Lung (tissue), 12 donors: ENCODE results near the gene HS3ST4. TPM values are rescaled to one million over a fixed set of nuclear protein-coding genes. Genes with fewer than 3 reads are reported as not detected.

Experiments
- ATAC-seq: fragments of 200-7000 bp; cut with Tn5 transposase; one replicate; pipeline ENCODE4 v1.9.1; 2020; ENCODE audit warnings: moderate number of reproducible peaks; ENCODE audit not compliant: insufficient read depth, low FRiP score
- DNase-seq, 3 donors: peaks; one replicate each; pipeline ENCODE4 v3.0.0-alpha.2; 2013 to 2017
- H3K27ac ChIP-seq, 2 donors: one replicate each; pipeline ENCODE4 v1.5.1; 2013; ENCODE audit warnings: mild to moderate bottlenecking in 2 of 2, moderate library complexity in 2 of 2, control low read depth in 1 of 2, inconsistent platforms in 1 of 2, low read depth in 1 of 2, low read length in 1 of 2
- H3K27me3 ChIP-seq, 3 donors: one replicate each; pipeline ENCODE4 v1.5.1; 2013; ENCODE audit warnings: low read length in 2 of 3; ENCODE audit not compliant: control insufficient read depth in 3 of 3, insufficient read depth in 3 of 3
- H3K36me3 ChIP-seq, 4 donors: one replicate each; pipeline ENCODE4 v1.5.1; 2013; ENCODE audit warnings: low read length in 4 of 4, mild to moderate bottlenecking in 1 of 4, moderate library complexity in 1 of 4; ENCODE audit not compliant: control insufficient read depth in 4 of 4, insufficient read depth in 4 of 4
- H3K4me1 ChIP-seq, 5 donors: one replicate each; pipeline ENCODE4 v1.5.1; 2013; ENCODE audit warnings: low read length in 5 of 5, mild to moderate bottlenecking in 2 of 5, moderate library complexity in 1 of 5; ENCODE audit not compliant: control insufficient read depth in 5 of 5, insufficient read depth in 5 of 5
- H3K4me3 ChIP-seq: one replicate; pipeline ENCODE4 v1.5.1; 2013; ENCODE audit warnings: mild to moderate bottlenecking, control low read depth, moderate library complexity
- H3K9ac ChIP-seq, 2 donors: one replicate each; pipeline ENCODE4 v1.5.1; 2013; ENCODE audit warnings: low read length in 2 of 2, control low read depth in 1 of 2; ENCODE audit not compliant: insufficient read depth in 1 of 2
- H3K9me3 ChIP-seq, 4 donors: one replicate each; pipeline ENCODE4 v1.5.1; 2013; ENCODE audit warnings: low read length in 3 of 4, mild to moderate bottlenecking in 1 of 4, moderate library complexity in 1 of 4; ENCODE audit not compliant: control insufficient read depth in 4 of 4, insufficient read depth in 3 of 4
- WGBS, 2 donors: extraction: QIAGEN DNeasy Blood & Tissue Kit; methylation state at CpG; one replicate each; pipeline ENCODE4 v1.1.7; 2013; 5-methylcytosine and 5-hydroxymethylcytosine counted together
- polyA plus RNA-seq, 2 donors: library from polyadenylated mRNA; stranded (reverse); fragments of 200-250 nt; gene quantifications; one replicate each; pipeline ENCODE4 v1.2.1, GENCODE V29; 2013
- total RNA-seq, 2 donors: library from RNA; depleted of rRNA in 1 of 2; stranded (reverse); fragments of >200 nt in 1 of 2; gene quantifications; one replicate each; pipeline ENCODE4 v1.2.1, GENCODE V29; 2014 to 2021
- TF ChIP-seq, protein P1 (sequence below): IDR thresholded peaks from 2 replicates; pipeline ENCODE4 v1.5.1; 2012; ENCODE audit warnings: mild to moderate bottlenecking; ENCODE audit errors: control extremely low read depth, extremely low read depth
- donor health status: control.
- donor health status: control.
- donor health status: Bipolar disorder and iron deficiency.
- donor health status: healthy.
- donor health status: DM: yes; HTN: yes; CAD: no.

The HS3ST4 gene
- total and polyA plus RNA-seq, 4 donors, result 0.06 to 0.15 TPM; not detected in 2

- TF ChIP-seq, protein P1, sequence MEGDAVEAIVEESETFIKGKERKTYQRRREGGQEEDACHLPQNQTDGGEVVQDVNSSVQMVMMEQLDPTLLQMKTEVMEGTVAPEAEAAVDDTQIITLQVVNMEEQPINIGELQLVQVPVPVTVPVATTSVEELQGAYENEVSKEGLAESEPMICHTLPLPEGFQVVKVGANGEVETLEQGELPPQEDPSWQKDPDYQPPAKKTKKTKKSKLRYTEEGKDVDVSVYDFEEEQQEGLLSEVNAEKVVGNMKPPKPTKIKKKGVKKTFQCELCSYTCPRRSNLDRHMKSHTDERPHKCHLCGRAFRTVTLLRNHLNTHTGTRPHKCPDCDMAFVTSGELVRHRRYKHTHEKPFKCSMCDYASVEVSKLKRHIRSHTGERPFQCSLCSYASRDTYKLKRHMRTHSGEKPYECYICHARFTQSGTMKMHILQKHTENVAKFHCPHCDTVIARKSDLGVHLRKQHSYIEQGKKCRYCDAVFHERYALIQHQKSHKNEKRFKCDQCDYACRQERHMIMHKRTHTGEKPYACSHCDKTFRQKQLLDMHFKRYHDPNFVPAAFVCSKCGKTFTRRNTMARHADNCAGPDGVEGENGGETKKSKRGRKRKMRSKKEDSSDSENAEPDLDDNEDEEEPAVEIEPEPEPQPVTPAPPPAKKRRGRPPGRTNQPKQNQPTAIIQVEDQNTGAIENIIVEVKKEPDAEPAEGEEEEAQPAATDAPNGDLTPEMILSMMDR, result no peak
- H3K36me3 ChIP-seq, result no peaks in the 10 kb centered on the region
- H3K9me3 ChIP-seq, result peaks cover 0 to 1% (median 0%) of the 10 kb centered on the region in 4 donors
- H3K4me1 ChIP-seq, result no peaks in the 10 kb centered on the region
- DNase-seq (no peak), ATAC-seq (no peak)
- no peak overlapping the region for H3K9ac ChIP-seq
- WGBS, 2 donors, result 86 to 87% methylated on average over 4 of the region's 4 CpGs
- H3K4me3 ChIP-seq, result no peak overlapping the region
- H3K27ac ChIP-seq, result no peak overlapping the region
- no peaks in the 10 kb centered on the region for H3K27me3 ChIP-seq
These were observed 239.8 kb downstream of the HS3ST4 start for GRCh38 chr16:25931473-25932035.

- H3K9me3 ChIP-seq, result peaks cover 0 to 5% (median 2%) of the 10 kb centered on the region in 4 donors
- no peaks in the 10 kb centered on the region for H3K27me3 ChIP-seq
- 76 to 86% methylated on average over 4 of the region's 4 CpGs for WGBS, 2 donors
- DNase-seq (no peak), ATAC-seq (no peak)
- no peaks in the 10 kb centered on the region for H3K4me1 ChIP-seq
- H3K36me3 ChIP-seq, result no peaks in the 10 kb centered on the region
- no peak overlapping the region for H3K27ac ChIP-seq
- TF ChIP-seq, protein P1, result no peak
- H3K9ac ChIP-seq, result no peak overlapping the region
- no peak overlapping the region for H3K4me3 ChIP-seq
These were observed 250.2 kb downstream of the HS3ST4 start for GRCh38 chr16:25941800-25942499.

DNA sequence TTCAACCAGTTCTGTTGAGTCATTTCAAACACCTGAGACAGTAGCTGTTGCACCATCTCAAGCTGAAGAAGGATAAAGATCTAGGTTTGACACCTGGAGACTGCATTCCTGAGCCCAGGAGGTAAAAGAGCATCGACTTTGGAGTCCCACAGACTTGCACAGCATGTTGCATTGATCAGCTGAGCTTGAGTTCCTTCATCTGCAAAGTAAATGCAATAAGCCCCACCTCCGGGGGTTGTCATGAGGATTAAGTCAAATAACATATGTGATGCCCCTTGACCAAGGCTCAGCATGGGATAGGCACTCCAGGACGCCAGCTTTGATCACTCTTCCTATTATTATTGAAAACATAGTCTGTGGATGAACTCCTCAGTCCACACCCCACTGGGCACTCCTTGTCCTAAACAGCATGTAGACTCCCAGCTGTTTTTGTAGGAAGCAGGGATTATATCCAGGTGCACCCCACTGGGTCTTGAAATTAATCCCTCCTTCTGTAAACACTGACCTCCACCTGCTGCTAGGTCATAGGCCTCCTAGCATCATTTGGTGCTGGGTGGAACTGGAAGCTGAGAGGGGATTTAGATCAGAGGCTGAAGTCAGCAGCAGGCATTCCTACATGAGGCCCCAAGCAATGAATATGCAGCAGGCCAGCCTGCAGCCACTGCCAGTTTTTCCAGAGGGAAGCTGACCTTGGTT, 259.0 kb downstream of the HS3ST4 start:
- no peaks in the 10 kb centered on the region for H3K36me3 ChIP-seq
- DNase-seq (no peak), ATAC-seq (no peak)
- TF ChIP-seq, protein P1, result no peak
- no peak overlapping the region for H3K9ac ChIP-seq
- no peak overlapping the region for H3K27ac ChIP-seq
- H3K9me3 ChIP-seq, result no peaks in the 10 kb centered on the region
- no peaks in the 10 kb centered on the region for H3K4me1 ChIP-seq
- WGBS, 2 donors, result 15 to 39% methylated on average over 3 of the region's 3 CpGs
- no peaks in the 10 kb centered on the region for H3K27me3 ChIP-seq
- no peak overlapping the region for H3K4me3 ChIP-seq
